GM12801 (cell line): ENCODE data around the gene ITGAE.

Source experiments
- CTCF ChIP-seq: IDR thresholded peaks from one replicate; pipeline ENCODE4 v1.5.1; 2011; ENCODE audit warnings: control low read depth; ENCODE audit not compliant: insufficient read length; ENCODE audit errors: extremely low read depth

The ITGAE gene

GRCh38 chr17:3724378-3725077, 76.5 kb downstream of the ITGAE start:
- no peak for TF ChIP-seq CTCF

GRCh38 chr17:3723556-3724377, 77.2 kb downstream of the ITGAE start, which contains the start of gene HASPIN:
TSS of gene HASPIN (plus strand) at chr17:3723903. CDS start at chr17:3723936, 33 bp downstream.
- TF ChIP-seq CTCF = no peak

- no peak for TF ChIP-seq CTCF
These were observed 77.8 kb downstream of the ITGAE start for GRCh38 chr17:3723188-3723555.

GRCh38 chr17:3722716-3723115, 78.3 kb downstream of the ITGAE start:
- TF ChIP-seq CTCF = no peak

- TF ChIP-seq CTCF = no peak
These were observed 81.7 kb downstream of the ITGAE start for GRCh38 chr17:3719265-3719664.

- TF ChIP-seq CTCF = no peak
These were observed 82.8 kb downstream of the ITGAE start for GRCh38 chr17:3718201-3718600.

GRCh38 chr17:3715296-3715695, 85.7 kb downstream of the ITGAE start:
- TF ChIP-seq CTCF = no peak
